HG02678 (cell line): ENCODE measurements around the gene PDE6B.
"Not testable (repeated sequence)": the region's sequence is repeated elsewhere in the genome, so short reads cannot be mapped to it uniquely, and the experiment has no call there.

Experiments
- ATAC-seq: cut with Tn5 transposase; IDR thresholded peaks from one replicate; pipeline ENCODE4 v1.9.1; 2021; ENCODE audit warnings: mild to moderate bottlenecking, moderate library complexity; ENCODE audit not compliant: unreplicated experiment

The PDE6B gene

GRCh38 chr4:682490-683172 lies 57.3 kb downstream of the PDE6B start:
- no peak for ATAC-seq

DNA sequence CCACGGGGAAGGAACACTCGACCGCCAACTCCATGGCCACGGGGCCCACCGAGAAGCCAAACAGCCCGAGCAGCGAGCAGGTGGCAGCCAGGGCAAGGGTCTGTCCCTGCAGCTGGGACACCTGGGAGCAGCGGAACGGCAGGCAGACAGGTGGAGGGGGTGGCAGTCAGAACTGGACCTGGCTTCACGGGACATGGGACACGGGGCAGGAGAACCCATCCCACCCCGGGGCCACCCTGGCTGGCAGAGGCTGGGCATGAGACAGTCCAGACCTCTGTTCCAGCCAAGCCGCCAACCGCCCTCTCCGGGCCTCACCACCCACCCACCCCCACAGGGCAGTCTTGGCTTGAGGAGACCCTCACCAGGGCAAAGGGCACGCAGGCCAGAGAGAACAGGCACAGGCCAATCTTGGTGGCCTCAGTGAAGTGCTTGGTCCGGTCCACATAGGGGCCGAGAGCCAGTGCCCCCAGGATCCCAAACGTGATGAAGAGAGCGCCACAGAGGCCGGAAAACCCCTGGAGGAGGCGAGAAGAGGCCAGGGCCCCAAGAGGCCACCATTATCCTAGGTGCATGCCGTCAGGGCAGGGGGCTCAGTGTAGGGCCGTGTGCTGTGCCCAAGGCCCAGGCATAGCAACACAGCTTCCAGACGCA lies 58.0 kb downstream of the PDE6B start:
- no peak for ATAC-seq

DNA sequence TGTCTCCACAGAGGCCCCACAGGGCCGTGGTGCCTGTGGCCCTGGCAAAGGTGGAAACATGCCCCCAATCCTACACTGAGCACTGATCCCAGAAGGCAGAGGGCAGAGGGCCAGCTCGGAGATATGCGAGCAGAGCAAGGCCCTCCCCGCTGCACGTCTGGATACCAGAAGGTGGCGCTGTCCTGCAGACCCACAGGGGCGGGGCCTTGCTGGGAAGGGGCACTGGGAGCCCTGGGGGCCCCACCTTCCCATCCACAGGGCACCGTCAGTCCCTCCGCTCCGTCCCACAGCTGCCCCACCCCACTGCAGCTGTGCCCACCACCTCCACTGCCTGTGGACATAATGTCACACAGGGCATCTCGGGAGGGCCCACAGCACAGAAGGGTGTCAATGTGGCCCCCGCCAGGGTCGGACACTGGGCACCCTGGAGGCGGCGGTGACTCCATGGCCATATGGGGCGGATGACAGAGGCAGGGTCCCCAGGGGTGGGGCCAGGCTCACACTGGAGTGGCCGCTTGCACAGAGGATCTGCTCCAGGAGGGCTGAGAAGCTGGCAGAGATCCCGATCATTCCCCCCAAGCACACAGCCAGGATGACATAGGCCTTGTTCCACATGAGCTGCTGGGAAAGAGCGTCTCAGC lies 58.7 kb downstream of the PDE6B start:
- ATAC-seq, result no peak

- ATAC-seq, result no peak
Measured at GRCh38 chr4:684623-685327, 59.4 kb downstream of the PDE6B start.

GRCh38 chr4:685679-686412 lies 60.5 kb downstream of the PDE6B start:
- ATAC-seq, result no peak

DNA sequence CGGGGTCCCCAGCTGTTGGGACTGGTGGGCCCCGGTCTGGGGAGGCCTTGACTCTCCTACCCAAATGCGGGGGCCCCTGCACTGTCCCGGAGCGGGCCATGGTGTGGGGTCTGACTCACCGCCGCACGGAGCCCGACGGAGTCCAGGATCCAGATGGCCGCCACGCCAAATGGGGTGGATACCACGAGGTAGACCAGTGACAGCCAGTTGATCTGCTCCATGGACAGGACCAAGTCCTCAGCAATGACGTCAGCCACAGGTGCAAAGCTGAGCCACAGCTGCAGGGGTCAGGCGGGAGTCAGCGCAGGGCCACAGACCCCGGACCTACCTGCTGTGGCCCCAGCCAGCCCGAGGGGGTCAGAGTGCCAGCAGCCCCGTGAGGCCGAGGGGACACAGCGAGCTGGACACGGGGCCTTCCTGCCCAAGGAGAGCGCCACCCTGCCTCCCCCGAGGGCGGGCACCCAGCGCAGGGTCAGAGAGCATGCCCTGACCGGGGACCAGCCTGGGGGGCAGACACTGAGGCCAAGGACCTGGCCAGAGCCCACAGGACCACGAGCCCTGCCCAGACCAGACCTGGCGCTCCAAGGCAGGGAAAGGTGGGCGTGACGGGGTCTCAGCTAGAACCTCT lies 61.2 kb downstream of the PDE6B start:
- ATAC-seq, result no peak

GRCh38 chr4:687048-687970 lies 61.9 kb downstream of the PDE6B start:
- no peak for ATAC-seq

- no peak for ATAC-seq
Measured at GRCh38 chr4:687971-688853, 62.8 kb downstream of the PDE6B start.

- ATAC-seq, result no peak
Measured at GRCh38 chr4:688854-689681, 63.7 kb downstream of the PDE6B start, which contains the start of gene SLC49A3. TSS of gene SLC49A3 (minus strand) at chr4:689151. CDS start at chr4:689127, 24 bp downstream.

GRCh38 chr4:689723-690122 lies 64.3 kb downstream of the PDE6B start:
- no peak for ATAC-seq

- no peak for ATAC-seq
Measured at GRCh38 chr4:692771-693554, 67.6 kb downstream of the PDE6B start.

- ATAC-seq, result not testable (repeated sequence)
Measured at GRCh38 chr4:694341-694940, 69.1 kb downstream of the PDE6B start.

DNA sequence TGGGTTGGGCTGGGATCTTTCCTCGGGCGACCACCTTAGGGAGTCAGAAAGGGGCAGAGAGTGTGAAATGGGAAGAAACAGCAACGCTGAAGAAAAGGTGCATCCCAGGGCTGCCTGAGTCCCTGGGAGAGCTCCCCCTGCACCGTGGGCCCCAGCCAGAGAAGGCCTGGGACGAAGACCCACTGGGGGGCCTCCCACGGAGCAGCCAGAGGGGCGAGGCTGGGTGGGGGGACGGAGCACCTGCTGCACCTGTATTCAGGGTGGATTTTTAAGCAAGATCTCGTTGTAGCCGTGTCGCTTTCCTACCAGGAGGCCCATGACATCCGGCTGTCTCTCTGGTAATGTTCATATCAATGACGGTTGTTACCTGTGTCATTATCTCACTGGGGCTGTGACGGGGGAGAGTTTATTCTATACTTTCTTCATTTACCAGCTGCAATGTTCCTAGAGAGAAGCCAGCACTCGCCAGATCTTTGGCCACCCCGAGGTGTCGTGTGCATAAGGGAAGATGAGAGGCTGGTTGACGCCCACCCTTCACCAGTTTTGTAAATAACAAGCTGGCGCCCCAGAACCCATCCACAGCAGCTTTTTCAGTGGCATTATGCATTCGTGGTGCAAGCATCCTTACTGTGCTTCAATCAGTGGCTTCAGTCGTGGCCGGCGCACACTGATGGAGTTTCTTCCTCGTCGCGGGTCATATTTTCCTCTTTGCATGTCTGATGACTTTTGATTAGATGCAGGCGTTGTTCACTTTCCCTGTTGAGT lies 74.6 kb downstream of the PDE6B start:
- no peak for ATAC-seq

- no peak for ATAC-seq
Measured at GRCh38 chr4:700587-701264, 75.4 kb downstream of the PDE6B start.

DNA sequence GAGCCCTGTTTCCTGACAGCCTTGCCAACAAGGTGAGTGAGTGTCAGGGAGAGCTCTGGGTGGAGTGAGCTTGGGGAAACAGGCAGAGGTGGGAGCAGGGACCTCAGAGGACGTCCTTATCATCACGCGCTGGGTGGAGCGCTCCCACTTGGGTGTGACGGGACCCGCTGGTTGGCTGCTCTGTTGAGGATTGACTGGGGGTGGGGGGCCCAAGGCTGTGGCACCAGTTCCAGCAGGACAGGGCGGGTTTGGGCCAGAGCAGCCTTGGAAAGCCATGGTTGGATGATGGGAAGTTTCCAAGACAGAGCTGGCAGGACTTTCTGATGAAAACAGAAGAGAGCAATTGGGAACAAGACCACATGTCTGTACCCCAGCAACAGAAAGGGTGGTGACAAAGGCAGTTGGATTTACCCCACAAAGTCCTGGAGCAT lies 77.3 kb downstream of the PDE6B start:
- ATAC-seq, result no peak
